ENCODE measurements around the gene GPX2.

Gene GPX2

GRCh38 chr14:64958743-64959142 lies 16.2 kb upstream of the GPX2 start:
- DNase-seq = peak; percentile 70

GRCh38 chr14:64958201-64958600 lies 15.7 kb upstream of the GPX2 start:
- DNase-seq = no peak

GRCh38 chr14:64956697-64957406 lies 14.3 kb upstream of the GPX2 start:
- DNase-seq = no peak

DNA sequence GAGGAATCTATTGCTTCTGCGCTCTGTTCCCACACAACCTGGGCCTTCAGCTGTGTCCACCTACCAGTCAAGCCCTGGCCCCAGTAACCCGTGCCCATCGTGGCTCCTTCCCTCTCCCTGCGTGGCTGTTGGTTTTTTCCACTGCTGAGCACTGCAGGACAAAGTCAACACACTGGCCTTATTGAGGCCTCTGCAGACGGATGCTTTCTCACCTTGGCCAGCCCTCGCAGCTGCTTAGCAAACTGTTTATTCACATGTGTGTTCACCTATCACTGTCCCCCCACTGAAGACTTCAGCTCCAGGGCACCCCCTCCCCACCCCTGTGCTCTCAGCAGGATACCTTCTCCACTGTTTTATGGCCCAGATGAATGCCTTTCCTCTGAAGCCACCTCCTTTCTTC lies 12.8 kb upstream of the GPX2 start:
- no peak for DNase-seq

DNA sequence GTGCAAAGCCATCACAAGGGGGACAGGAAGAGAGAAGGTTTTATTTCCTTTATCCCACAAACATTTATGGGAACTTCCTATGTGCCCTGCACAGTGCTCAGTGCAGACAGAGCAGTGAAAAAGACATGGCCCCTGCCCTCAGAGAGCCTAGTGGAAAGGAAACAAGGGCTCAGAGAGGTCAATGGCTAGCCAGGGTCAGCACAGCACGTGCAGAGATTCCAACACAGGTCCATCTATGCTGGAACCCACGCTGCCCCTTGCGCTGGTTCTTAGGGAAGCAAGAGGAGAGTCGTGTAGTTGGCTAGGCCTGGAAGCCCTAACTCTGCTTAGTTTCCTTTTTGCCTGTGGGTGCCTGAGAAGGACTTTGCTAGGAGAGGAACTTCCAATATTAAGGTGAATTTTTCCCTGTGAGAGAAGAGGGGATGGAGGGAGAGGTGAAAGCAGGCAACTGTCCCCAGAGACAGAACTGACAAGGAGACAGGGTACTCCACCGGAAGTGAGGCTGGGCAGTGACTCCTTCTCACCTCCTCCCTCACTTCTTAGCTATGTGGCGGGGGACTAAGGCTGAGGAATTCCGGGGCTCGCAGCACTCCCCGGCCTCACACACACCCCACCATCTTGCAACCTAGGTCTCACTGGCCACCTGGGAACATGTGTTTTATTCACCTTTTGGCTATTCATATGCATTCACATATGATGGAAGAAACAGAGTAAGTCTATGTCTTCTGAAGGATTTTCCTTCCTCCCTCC lies 12.1 kb upstream of the GPX2 start:
- no peak for DNase-seq

DNA sequence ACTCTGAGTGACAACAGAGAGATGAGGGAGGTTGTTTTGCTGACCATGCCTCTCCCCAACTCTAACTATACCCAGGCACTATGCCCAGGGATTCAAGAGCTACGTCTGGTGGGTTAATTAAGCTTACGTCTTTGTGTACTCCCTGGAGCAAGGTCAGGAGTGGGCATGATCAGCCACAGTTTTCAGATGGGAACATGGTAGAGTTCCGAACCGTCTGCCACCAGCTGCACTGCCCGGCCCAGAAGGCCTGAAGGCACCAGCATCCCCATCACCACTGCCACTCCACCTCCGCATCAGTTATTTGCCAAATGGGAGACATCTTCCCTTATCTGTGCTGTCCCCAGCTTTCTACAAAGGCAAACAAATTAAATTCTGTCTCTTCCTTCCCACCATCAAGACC lies 11.1 kb upstream of the GPX2 start:
- no peak for DNase-seq

- no peak for DNase-seq
Observed at GRCh38 chr14:64953310-64953654, 10.7 kb upstream of the GPX2 start.

DNA sequence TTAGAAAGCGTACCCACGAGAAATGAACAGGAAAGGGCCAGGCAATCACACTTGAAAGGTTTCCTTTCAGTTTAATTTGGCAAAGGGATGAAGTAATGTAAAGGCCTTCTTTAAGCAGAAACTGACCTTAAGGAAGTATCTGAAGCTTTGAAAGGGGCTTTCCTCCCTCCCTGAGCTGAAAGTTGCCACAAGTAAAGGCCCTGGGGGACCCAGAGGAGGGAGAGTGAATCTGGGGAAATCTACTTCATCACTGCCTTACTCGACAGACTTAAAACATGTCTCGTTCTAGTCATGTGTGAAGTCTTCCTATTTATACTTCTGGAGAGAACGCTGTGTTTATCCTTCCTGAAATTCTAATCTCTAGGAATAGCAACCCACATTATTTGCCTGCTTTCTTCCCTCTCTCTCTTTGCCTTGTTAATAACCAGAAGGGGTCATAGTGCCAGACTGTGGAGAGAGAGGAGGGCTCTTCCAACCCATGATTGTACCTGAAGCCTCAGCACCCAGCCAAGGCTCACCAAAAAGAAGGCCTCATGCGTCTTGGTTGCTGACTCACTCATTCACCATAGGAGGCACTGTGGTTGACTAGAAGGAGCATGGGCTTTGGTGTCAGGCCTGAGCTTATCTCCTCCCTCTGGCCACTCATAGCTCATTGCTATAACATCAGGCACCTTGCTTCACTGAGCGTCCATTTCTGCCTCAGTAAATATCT lies 10.2 kb upstream of the GPX2 start:
- DNase-seq = no peak

GRCh38 chr14:64951724-64952123 lies 9.2 kb upstream of the GPX2 start:
- DNase-seq = no peak

DNA sequence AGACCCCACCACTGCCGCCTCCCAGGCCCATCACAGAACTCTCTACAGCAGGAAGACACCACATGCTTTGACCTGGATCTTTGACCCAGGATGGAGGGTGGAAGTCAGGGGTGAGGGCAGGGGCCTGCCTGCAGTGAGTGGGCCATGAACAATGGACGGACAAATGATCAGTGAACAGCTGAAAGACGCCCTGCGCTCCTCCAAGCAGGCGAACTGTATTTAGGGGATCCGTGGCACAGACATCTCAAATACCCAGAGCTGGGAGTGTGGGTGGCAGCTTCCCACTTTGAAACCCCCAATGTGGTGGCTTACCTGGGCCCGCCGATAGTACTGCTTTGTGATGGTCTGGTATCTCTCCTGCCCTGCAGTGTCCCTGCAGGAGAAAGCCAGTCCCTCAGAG lies 8.7 kb upstream of the GPX2 start:
- no peak for DNase-seq

DNA sequence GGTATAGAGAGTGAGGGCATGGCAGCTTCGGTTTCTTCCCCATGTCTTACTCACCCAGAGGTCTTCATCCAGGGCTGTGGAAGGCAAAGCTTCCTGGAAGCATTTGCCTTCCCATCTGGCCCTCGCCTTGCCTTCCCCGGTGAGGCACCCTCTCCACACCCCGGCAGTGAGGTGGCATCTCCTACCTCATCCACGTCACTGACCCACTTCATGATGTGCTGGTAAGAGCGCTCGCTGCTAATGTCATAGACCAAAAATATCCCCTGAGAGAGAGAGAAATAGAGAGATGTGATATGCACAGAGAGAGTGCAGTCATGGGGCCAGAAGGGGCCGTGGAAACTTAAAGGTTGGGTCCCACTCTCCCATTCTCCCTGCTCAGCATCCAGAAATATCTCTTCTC lies 8.3 kb upstream of the GPX2 start:
- no peak for DNase-seq

DNA sequence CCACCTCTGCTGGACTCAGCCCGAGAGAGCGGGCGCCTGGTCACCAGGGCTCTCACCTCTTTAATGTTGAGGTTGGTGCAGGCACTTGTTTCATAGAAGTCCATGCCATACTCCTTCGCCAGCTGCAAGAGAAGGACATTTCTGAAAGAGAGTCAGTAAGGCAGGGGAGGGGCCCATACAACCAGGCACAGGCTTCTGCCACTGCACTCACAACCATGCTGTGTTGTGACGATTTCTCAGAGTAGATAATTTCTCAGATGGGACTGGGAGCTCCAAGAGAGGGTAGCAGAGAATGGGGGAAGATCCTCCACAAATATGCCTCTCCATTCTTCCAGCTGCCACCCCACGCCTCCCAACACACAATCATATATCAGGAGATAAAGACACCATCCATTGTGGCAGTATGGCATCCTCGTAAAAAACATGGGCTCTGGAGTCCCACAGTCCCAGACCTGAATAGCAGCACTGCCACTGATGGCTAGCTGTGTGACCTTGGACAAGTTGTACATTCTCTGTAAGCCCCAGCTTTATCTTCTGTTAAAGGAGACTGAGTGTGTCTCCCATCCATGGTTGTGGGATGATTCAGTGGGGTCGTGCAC lies 6.2 kb upstream of the GPX2 start:
- DNase-seq = no peak

DNA sequence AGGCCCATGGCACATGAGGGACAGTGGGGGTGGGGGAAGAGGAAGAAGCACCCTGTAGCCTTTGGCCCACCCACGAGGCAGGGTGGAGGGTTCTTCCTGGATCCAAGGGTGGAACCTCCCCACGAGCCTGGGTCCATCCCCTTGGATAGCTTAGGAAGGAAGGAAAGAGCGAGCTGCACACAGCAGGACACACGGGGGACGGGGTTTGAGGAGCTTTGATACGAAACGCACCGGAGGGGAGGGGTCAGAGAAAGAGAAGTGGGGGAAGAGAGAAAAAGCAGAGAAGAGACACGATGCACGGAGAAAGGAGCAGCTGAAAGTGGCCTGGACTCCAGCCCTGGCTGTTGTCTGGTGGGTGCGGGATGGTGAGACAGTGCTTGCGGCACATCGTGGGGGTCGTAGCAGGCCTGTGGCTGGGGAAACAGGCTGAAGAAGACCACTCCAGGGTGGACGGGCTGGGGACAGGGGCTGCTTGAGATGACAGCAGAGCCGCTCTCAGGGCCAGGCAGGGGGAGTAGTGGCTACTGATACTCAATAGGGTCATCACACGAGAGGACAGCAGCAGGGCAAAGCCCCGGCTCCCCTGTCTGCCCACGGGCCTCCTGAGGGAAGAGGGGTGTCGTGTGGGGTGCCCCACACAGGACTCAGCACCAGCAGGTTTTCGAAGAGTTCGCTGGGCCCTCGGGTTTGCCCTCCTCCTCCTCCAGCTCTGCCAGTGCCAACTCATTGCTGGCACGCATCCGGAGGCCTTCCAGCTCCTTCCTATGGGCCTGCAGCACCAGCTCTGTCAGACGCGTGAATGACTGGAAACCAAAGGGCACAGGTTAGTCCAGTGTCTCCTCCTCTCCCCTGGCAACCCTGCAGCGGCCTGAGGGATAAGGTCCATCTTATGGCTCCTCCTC lies 5.4 kb upstream of the GPX2 start:
- DNase-seq = no peak

GRCh38 chr14:64946310-64947045 lies 3.9 kb upstream of the GPX2 start:
- DNase-seq = no peak

GRCh38 chr14:64945431-64946178 lies 3.1 kb upstream of the GPX2 start:
- DNase-seq = no peak

GRCh38 chr14:64944861-64945260 lies 2.3 kb upstream of the GPX2 start:
- DNase-seq = no peak

GRCh38 chr14:64944041-64944440 lies 1.5 kb upstream of the GPX2 start:
- peak; percentile 81 for DNase-seq

DNA sequence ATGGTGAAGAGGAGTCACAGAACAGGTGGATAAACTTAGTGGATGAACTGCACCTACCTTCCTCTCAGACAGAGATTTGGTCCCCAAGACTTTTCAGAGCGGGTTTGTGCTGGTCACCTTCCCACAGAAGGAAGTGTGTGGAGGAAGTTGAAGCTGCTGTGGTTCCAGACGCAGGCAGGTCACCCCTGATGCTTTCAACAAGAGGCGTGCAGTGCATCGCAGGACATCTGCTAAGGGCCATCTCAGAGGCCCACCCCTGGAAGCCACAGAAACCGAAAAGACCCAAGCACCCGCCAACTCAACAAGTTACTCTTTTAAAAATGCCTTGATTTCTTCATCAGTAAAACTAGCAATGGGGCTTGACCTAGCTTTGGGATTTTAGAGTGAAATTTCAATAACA lies 1.0 kb upstream of the GPX2 start:
- DNase-seq = peak; percentile 43

- no peak for DNase-seq
Observed at GRCh38 chr14:64940336-64940910, 2.1 kb downstream of the GPX2 start.

DNA sequence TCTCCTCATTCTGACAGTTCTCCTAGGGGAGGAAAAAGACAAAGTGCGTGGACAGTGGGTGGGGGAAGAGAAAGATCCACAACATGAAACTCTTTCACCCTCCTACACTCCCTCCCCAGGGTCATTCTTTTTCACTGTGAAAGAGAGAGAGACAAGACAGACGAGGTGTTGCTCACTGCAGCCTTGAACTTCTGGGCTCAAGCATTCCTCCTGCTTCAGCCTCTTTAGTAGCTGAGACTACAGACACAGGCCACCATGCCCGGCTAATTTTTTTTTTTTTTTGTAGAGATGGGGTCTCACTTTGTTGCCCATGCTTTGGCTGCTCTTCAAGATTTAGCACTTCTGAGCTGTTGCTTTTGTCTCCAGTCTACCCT lies 2.7 kb downstream of the GPX2 start:
- DNase-seq = no peak

Measured in NCI-H2171 treated with DMSO at 0.1 percent for 48 hours (cell line).